HTERT RPE-1 (cell line): ENCODE measurements around the gene PBX4.

ENCODE experiments used
- in situ Hi-C: fragments of 300-500 bp; cut with MboI; formaldehyde crosslinking; loops from 4 replicates; pipeline ENCODE4 v1.14.3; 2020; ENCODE audit warnings: low sequenced_read_pairs

The PBX4 gene

GRCh38 chr19:19559931-19560330 is 58.6 kb downstream of the PBX4 start:
- in situ Hi-C loops = no loop called here

GRCh38 chr19:19558636-19559035 is 59.9 kb downstream of the PBX4 start:
- in situ Hi-C loops = no loop called here

GRCh38 chr19:19558055-19558454 is 60.4 kb downstream of the PBX4 start:
- in situ Hi-C loops = no loop called here

GRCh38 chr19:19554074-19555023 is 64.1 kb downstream of the PBX4 start:
- in situ Hi-C loops = no loop called here

- in situ Hi-C loops = no loop called here
Observed at GRCh38 chr19:19553670-19554069, 64.8 kb downstream of the PBX4 start.

- in situ Hi-C loops = no loop called here
Observed at GRCh38 chr19:19552798-19553197, 65.7 kb downstream of the PBX4 start.

- in situ Hi-C loops = no loop called here
Observed at GRCh38 chr19:19551853-19552192, 66.7 kb downstream of the PBX4 start.

- in situ Hi-C loops = no loop called here
Observed at GRCh38 chr19:19550972-19551852, 67.3 kb downstream of the PBX4 start.

GRCh38 chr19:19550485-19550929 is 68.0 kb downstream of the PBX4 start:
- in situ Hi-C loops = no loop called here

GRCh38 chr19:19549804-19550464 is 68.6 kb downstream of the PBX4 start:
- in situ Hi-C loops = no loop called here

GRCh38 chr19:19548915-19549759 is 69.3 kb downstream of the PBX4 start:
- in situ Hi-C loops = no loop called here

- in situ Hi-C loops = no loop called here
Observed at GRCh38 chr19:19547674-19548336, 70.7 kb downstream of the PBX4 start.

- in situ Hi-C loops = no loop called here
Observed at GRCh38 chr19:19546751-19547162, 71.7 kb downstream of the PBX4 start.

GRCh38 chr19:19545707-19546106 is 72.8 kb downstream of the PBX4 start:
- in situ Hi-C loops = no loop called here

GRCh38 chr19:19544954-19545591 is 73.4 kb downstream of the PBX4 start:
- in situ Hi-C loops = no loop called here

GRCh38 chr19:19544257-19544953 is 74.1 kb downstream of the PBX4 start:
- in situ Hi-C loops = no loop called here

- in situ Hi-C loops = no loop called here
Observed at GRCh38 chr19:19543640-19544039, 74.8 kb downstream of the PBX4 start.

GRCh38 chr19:19543101-19543500 is 75.4 kb downstream of the PBX4 start:
- in situ Hi-C loops = no loop called here

- in situ Hi-C loops = no loop called here
Observed at GRCh38 chr19:19542507-19542906, 76.0 kb downstream of the PBX4 start.
